ENCODE data around the gene HDAC9. TPM values are rescaled to one million over a fixed set of nuclear protein-coding genes. Genes with fewer than 3 reads are reported as not detected.

The HDAC9 gene
- total and polyA plus RNA-seq, 7 experiments from 2014 or later, result 0.08 to 32.1 (median 0.30) TPM

DNA sequence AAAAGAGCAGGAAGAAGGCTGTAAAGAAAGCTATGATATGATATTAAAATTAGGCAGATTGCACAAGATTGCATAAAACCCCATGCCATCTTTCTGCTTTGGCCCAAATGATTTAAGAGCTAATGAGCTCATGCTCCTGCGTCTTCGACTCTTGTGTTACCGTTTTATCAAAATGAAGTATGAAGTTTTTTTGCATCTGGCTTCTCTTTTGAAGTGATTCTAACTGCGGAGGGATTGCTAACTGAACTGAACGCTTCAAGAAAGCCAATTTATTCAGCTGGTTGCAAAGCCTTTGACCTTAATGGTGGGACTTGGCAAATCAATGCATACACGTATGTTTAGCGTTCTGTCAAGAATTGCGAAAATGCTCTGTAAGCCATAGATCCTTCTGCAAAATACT, 339.0 kb downstream of the HDAC9 start:
- CTCF ChIA-PET, result no interaction called here
- H3K4me3 Mint-ChIP-seq, result no peak overlapping the region

GRCh38 chr7:18835001-18835690, 339.6 kb downstream of the HDAC9 start:
- POLR2A ChIA-PET, result no interaction called here
- Histone ChIP-seq H3K36me3 (ENCODE audit: control insufficient read depth in 2 of 3, insufficient read depth in 3 of 3, low read length in 3 of 3) (no peaks in the 10 kb centered on the region), H3K4me1 (ENCODE audit: control insufficient read depth in 2 of 2, insufficient read depth in 2 of 2, low read length in 2 of 2) (no peaks in the 10 kb centered on the region), H3K27me3 (ENCODE audit: control insufficient read depth in 2 of 2, insufficient read depth in 2 of 2, low read length in 2 of 2) (no peaks in the 10 kb centered on the region), H3K4me3 (ENCODE audit: low read length) (no peak overlapping the region), H3K9me3 (ENCODE audit: control insufficient read depth in 2 of 3, low read length in 3 of 3) (no peaks in the 10 kb centered on the region), H3K27ac (ENCODE audit: low read depth, low read length) (no peak overlapping the region)
- Mint-ChIP-seq H3K36me3 (no peaks in the 10 kb centered on the region), H3K9me3 (peaks cover 0 to 17% (median 3%) of the 10 kb centered on the region in 11 donors), H3K4me3 (no peak overlapping the region), H3K27ac (no peak overlapping the region), H3K27me3 (no peaks in the 10 kb centered on the region), H3K4me1 (peaks cover 0 to 3% (median 0%) of the 10 kb centered on the region in 7 donors)
- ATAC-seq, result no peak
- CTCF ChIA-PET, result no interaction called here
- intact Hi-C loops (cut with micrococcal nuclease), result no loop called here
- DNase-seq, result no peak

More for the DNA sequence above, 339.0 kb downstream of the HDAC9 start:
- no peak overlapping the region for H3K4me3 ChIP-seq (ENCODE audit: low read length)
- no peaks in the 10 kb centered on the region for H3K36me3 ChIP-seq (ENCODE audit: control insufficient read depth in 2 of 3, insufficient read depth in 3 of 3, low read length in 3 of 3)
- H3K27ac ChIP-seq (ENCODE audit: low read depth, low read length), result no peak overlapping the region
- H3K27me3 ChIP-seq (ENCODE audit: control insufficient read depth in 2 of 2, insufficient read depth in 2 of 2, low read length in 2 of 2), result no peaks in the 10 kb centered on the region
- DNase-seq, result no peak
- Mint-ChIP-seq H3K27me3 (no peaks in the 10 kb centered on the region), H3K27ac (no peak overlapping the region), H3K36me3 (no peaks in the 10 kb centered on the region), H3K4me1 (peaks cover 0 to 9% (median 0%) of the 10 kb centered on the region in 7 donors), H3K9me3 (peaks cover 0 to 16% (median 3%) of the 10 kb centered on the region in 11 donors)
- POLR2A ChIA-PET, result no interaction called here
- intact Hi-C loops (cut with micrococcal nuclease), result no loop called here
- H3K9me3 ChIP-seq (ENCODE audit: control insufficient read depth in 2 of 3, low read length in 3 of 3), result no peaks in the 10 kb centered on the region
- no peak for ATAC-seq
- H3K4me1 ChIP-seq (ENCODE audit: control insufficient read depth in 2 of 2, insufficient read depth in 2 of 2, low read length in 2 of 2), result no peaks in the 10 kb centered on the region

- CTCF ChIA-PET, result interaction anchor here (0.7 kb wide), 1 partner anchor 557 kb away, joined by 3 read pairs; no protein-coding TSS in a partner anchor
- Mint-ChIP-seq H3K4me1 (no peaks in the 10 kb centered on the region), H3K9me3 (peaks cover 0 to 15% (median 0%) of the 10 kb centered on the region in 11 donors), H3K27me3 (no peaks in the 10 kb centered on the region), H3K4me3 (no peak overlapping the region), H3K27ac (no peak overlapping the region), H3K36me3 (no peaks in the 10 kb centered on the region)
- H3K27ac ChIP-seq (ENCODE audit: low read depth, low read length), result no peak overlapping the region
- no peaks in the 10 kb centered on the region for H3K4me1 ChIP-seq (ENCODE audit: control insufficient read depth in 2 of 2, insufficient read depth in 2 of 2, low read length in 2 of 2)
- intact Hi-C loops (cut with micrococcal nuclease), result no loop called here
- H3K36me3 ChIP-seq (ENCODE audit: control insufficient read depth in 2 of 3, insufficient read depth in 3 of 3, low read length in 3 of 3), result no peaks in the 10 kb centered on the region
- H3K27me3 ChIP-seq (ENCODE audit: control insufficient read depth in 2 of 2, insufficient read depth in 2 of 2, low read length in 2 of 2), result no peaks in the 10 kb centered on the region
- ATAC-seq (no peak), DNase-seq (no peak)
- no peak overlapping the region for H3K4me3 ChIP-seq (ENCODE audit: low read length)
- POLR2A ChIA-PET, result no interaction called here
- H3K9me3 ChIP-seq (ENCODE audit: control insufficient read depth in 2 of 3, low read length in 3 of 3), result no peaks in the 10 kb centered on the region
These were observed 348.4 kb downstream of the HDAC9 start for GRCh38 chr7:18843979-18844378.

GRCh38 chr7:18844735-18845134, 349.2 kb downstream of the HDAC9 start:
- H3K36me3 Mint-ChIP-seq, result no peaks in the 10 kb centered on the region

GRCh38 chr7:18845700-18846099, 350.2 kb downstream of the HDAC9 start:
- Mint-ChIP-seq H3K4me1 (no peaks in the 10 kb centered on the region), H3K9me3 (peaks cover 0 to 10% (median 0%) of the 10 kb centered on the region in 11 donors), H3K27ac (no peak overlapping the region), H3K4me3 (no peak overlapping the region), H3K27me3 (no peaks in the 10 kb centered on the region), H3K36me3 (no peaks in the 10 kb centered on the region)
- Histone ChIP-seq H3K4me1 (ENCODE audit: control insufficient read depth in 2 of 2, insufficient read depth in 2 of 2, low read length in 2 of 2) (no peaks in the 10 kb centered on the region), H3K36me3 (ENCODE audit: control insufficient read depth in 2 of 3, insufficient read depth in 3 of 3, low read length in 3 of 3) (no peaks in the 10 kb centered on the region), H3K27me3 (ENCODE audit: control insufficient read depth in 2 of 2, insufficient read depth in 2 of 2, low read length in 2 of 2) (no peaks in the 10 kb centered on the region), H3K4me3 (ENCODE audit: low read length) (no peak overlapping the region), H3K9me3 (ENCODE audit: control insufficient read depth in 2 of 3, low read length in 3 of 3) (no peaks in the 10 kb centered on the region), H3K27ac (ENCODE audit: low read depth, low read length) (no peak overlapping the region)
- DNase-seq (no peak), ATAC-seq (no peak)
- POLR2A ChIA-PET, result no interaction called here
- CTCF ChIA-PET, result no interaction called here
- intact Hi-C loops (cut with micrococcal nuclease), result no loop called here

More at GRCh38 chr7:18844735-18845134, 349.2 kb downstream of the HDAC9 start:
- ChIA-PET POLR2A (no interaction called here), CTCF (no interaction called here)
- no peaks in the 10 kb centered on the region for H3K4me1 ChIP-seq (ENCODE audit: control insufficient read depth in 2 of 2, insufficient read depth in 2 of 2, low read length in 2 of 2)
- H3K4me1 Mint-ChIP-seq, result no peaks in the 10 kb centered on the region
- H3K4me3 ChIP-seq (ENCODE audit: low read length), result no peak overlapping the region
- no peak overlapping the region for H3K4me3 Mint-ChIP-seq
- no peak overlapping the region for H3K27ac ChIP-seq (ENCODE audit: low read depth, low read length)
- H3K27ac Mint-ChIP-seq, result no peak overlapping the region
- no peaks in the 10 kb centered on the region for H3K36me3 ChIP-seq (ENCODE audit: control insufficient read depth in 2 of 3, insufficient read depth in 3 of 3, low read length in 3 of 3)
- H3K9me3 ChIP-seq (ENCODE audit: control insufficient read depth in 2 of 3, low read length in 3 of 3), result no peaks in the 10 kb centered on the region
- intact Hi-C loops (cut with micrococcal nuclease), result no loop called here
- ATAC-seq, result no peak
- peaks cover 0 to 17% (median 0%) of the 10 kb centered on the region in 11 donors for H3K9me3 Mint-ChIP-seq
- H3K27me3 Mint-ChIP-seq, result no peaks in the 10 kb centered on the region
- DNase-seq, result no peak
- H3K27me3 ChIP-seq (ENCODE audit: control insufficient read depth in 2 of 2, insufficient read depth in 2 of 2, low read length in 2 of 2), result no peaks in the 10 kb centered on the region

DNA sequence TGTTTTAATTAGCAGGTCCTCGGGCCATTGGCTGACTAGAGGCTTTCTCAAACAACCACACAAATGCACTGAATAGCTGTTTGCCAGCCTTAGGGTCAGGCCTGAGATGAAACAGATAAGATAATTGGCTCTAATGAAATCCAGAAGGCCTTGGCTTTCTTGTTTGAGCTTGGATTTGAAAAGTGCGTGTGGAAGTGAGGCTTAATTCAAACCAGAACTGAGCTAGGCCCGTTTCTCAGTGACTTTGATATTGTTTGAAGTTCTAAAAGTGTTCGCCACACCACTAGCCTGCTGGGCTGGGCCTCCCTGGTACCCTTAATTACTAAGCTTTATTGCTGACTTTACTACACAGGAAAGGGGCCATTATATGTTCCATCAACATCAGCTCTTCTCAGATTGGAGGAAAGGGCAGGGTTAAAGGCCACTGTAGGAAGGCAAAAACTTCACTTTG, 351.2 kb downstream of the HDAC9 start:
- ATAC-seq (no peak), DNase-seq (no peak)
- H3K4me3 Mint-ChIP-seq, result no peak overlapping the region
- Histone ChIP-seq H3K4me1 (ENCODE audit: control insufficient read depth in 2 of 2, insufficient read depth in 2 of 2, low read length in 2 of 2) (no peaks in the 10 kb centered on the region), H3K27ac (ENCODE audit: low read depth, low read length) (no peak overlapping the region), H3K36me3 (ENCODE audit: control insufficient read depth in 2 of 3, insufficient read depth in 3 of 3, low read length in 3 of 3) (no peaks in the 10 kb centered on the region), H3K9me3 (ENCODE audit: control insufficient read depth in 2 of 3, low read length in 3 of 3) (no peaks in the 10 kb centered on the region), H3K4me3 (ENCODE audit: low read length) (no peak overlapping the region), H3K27me3 (ENCODE audit: control insufficient read depth in 2 of 2, insufficient read depth in 2 of 2, low read length in 2 of 2) (no peaks in the 10 kb centered on the region)
- ChIA-PET CTCF (no interaction called here), POLR2A (no interaction called here)
- no peaks in the 10 kb centered on the region for H3K27me3 Mint-ChIP-seq
- H3K9me3 Mint-ChIP-seq, result peaks cover 0 to 16% (median 3%) of the 10 kb centered on the region in 11 donors
- no peak overlapping the region for H3K27ac Mint-ChIP-seq
- H3K4me1 Mint-ChIP-seq, result no peaks in the 10 kb centered on the region
- H3K36me3 Mint-ChIP-seq, result no peaks in the 10 kb centered on the region
- intact Hi-C loops (cut with micrococcal nuclease), result no loop called here

- Mint-ChIP-seq H3K4me3 (no peak overlapping the region), H3K9me3 (peaks cover 0 to 13% (median 0%) of the 10 kb centered on the region in 11 donors), H3K27ac (no peak overlapping the region), H3K4me1 (no peaks in the 10 kb centered on the region), H3K27me3 (no peaks in the 10 kb centered on the region), H3K36me3 (peaks cover 0 to 2% (median 0%) of the 10 kb centered on the region in 5 donors)
- Histone ChIP-seq H3K27me3 (ENCODE audit: control insufficient read depth in 2 of 2, insufficient read depth in 2 of 2, low read length in 2 of 2) (no peaks in the 10 kb centered on the region), H3K4me1 (ENCODE audit: control insufficient read depth in 2 of 2, insufficient read depth in 2 of 2, low read length in 2 of 2) (no peaks in the 10 kb centered on the region), H3K4me3 (ENCODE audit: low read length) (no peak overlapping the region), H3K36me3 (ENCODE audit: control insufficient read depth in 2 of 3, insufficient read depth in 3 of 3, low read length in 3 of 3) (no peaks in the 10 kb centered on the region), H3K27ac (ENCODE audit: low read depth, low read length) (no peak overlapping the region), H3K9me3 (ENCODE audit: control insufficient read depth in 2 of 3, low read length in 3 of 3) (no peaks in the 10 kb centered on the region)
- DNase-seq, result no peak
- ATAC-seq, result no peak
- POLR2A ChIA-PET, result no interaction called here
- intact Hi-C loops (cut with micrococcal nuclease), result no loop called here
- CTCF ChIA-PET, result interaction anchor here (0.6 kb wide), 1 partner anchor 292 kb away, joined by 3 read pairs; no protein-coding TSS in a partner anchor
These were observed 353.6 kb downstream of the HDAC9 start for GRCh38 chr7:18849130-18849529.
